Limb (tissue), 2 donors: ENCODE data around the gene TMEM74B.

ENCODE experiments used
- DNase-seq, 2 donors: peaks; one replicate each; pipeline ENCODE4 v3.0.0-alpha.2; 2016; ENCODE audit errors: extremely low spot score in 2 of 2

Gene TMEM74B

DNA sequence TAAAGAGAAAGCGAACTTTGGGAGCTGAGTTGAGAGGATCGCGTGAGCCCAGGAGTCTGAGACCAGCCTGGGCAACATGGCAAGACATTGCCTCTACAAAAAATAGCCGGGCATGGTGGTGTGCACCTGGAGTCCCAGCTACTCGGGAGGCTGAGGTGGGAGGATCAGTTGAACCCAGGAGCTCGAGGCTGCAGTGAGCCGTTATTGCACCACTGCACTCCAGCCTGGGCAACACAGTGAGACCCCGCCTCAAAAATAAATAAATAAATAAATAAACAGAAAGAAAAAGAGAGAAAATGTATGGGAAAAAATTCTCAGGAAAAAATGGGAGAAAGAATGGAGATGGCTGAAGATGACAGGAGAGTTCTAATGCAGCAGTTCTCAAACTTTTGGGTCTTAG, 21.0 kb upstream of the TMEM74B start:
- no peak for DNase-seq

DNA sequence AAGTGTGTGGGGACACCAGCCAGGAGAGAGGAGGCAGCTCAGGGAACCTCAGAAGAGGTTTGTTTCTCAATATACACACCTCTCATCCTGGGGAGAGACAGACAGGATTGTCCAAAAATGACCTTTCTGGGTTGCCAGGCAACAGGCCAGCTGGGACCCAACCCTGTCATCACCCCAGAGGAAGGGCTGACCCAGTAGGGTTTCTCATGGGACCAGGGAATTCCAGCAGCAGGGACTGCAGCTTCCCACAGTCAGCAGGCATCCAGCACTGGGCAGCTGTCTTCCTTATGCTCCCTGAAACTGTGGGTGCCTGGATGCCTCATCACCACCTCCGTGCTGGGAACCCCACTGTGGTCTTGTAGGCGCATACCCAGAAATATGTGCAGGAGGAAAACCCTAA, 19.8 kb upstream of the TMEM74B start:
- no peak for DNase-seq

DNA sequence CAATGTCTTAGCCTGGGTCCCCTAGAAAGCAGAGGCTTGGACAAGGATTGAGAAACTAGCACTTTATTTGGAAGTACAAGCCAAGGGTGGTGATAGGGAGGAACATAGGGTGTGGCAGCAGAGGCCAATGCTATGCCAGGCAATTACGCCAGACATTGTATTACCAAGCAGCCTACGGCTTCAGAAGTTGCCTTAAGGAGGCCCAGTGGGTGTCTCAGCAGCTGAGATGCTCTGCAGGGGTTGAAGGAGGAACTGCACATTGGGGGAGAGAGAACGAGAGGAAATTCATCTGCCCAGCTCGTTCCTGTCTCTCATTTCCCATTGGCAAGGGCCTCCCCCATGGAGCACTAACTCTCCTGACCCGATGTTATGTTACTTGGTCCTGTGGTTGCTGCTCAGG, 19.3 kb upstream of the TMEM74B start:
- DNase-seq: no peak

DNA sequence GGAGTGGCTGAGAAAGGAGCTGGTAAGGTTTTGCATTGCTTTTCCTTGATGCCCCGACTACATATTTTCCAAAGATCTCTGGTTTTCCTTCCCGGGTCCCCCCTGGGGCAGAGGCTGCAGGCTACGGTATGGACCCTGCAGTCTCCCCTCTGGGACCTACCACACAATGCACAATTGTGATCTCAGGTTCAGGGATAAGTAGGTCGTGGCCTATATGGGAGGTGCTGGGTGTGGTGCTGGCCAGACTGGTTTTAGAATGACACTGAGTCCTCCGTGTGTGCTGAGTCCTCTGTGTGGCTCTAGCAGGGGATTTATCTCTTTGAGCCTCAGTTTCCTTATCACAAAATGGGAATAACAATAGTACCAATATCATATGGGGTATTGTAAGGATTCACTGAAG, 18.8 kb upstream of the TMEM74B start:
- DNase-seq: no peak

DNA sequence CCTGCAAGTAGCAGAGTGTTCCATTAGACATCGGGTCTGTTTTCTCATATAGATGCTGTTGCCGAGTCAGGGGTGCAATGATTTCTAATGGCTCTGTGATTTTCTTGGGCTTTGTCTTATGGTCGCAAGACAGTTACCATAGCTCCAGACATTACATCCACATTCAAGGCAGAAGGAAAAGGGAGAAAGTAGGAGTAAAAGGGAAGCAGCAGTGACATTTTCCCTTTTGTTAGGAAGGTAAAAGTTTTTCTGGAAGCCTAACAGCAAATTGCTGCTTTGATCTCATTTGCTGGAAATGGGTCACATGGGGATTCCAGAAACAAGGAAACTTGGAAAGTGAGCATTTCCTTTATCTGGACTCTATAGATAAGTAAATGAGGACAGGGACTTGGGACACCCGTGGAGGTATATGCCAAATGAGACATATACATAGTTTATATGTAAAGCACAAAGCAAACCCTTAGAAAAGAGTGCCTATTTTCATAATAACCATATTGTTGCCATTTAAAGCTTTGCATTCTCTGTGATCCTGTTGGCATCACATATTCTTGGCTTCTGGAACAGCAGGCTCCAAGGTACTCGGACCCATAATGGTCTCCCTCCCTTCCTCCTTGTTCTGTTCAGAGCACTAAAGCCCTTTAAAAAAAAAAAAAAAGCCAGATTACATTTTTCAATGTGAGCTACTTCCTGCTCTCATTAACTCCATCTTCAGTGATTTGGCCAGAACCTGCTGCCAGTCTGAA, 18.2 kb upstream of the TMEM74B start, which contains the start of gene C20orf202:
C20orf202 (plus strand) TSS at position 693 of the 743 bp plus-strand sequence. CDS start 132 bp downstream, outside the sequence.
- DNase-seq: no peak

DNA sequence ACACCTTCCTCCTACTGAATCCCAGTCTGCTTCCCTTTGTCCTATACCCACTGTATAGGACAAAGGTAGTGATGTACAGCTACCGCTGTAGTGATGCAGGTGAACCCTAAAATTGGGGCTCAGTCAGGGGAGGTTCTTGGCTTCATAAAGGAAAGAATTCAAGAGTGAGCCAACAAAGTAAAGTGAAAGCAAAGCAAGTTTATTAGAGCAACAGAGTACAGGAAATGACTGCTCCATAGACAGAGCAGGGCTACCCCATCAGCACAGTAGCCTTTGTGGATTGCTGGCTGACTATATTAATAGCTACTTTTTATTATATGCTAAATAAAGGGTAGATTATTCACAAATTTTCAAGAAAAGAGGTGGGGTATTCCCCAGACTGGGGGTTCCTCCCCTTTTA, 15.2 kb upstream of the TMEM74B start:
- DNase-seq: no peak

DNA sequence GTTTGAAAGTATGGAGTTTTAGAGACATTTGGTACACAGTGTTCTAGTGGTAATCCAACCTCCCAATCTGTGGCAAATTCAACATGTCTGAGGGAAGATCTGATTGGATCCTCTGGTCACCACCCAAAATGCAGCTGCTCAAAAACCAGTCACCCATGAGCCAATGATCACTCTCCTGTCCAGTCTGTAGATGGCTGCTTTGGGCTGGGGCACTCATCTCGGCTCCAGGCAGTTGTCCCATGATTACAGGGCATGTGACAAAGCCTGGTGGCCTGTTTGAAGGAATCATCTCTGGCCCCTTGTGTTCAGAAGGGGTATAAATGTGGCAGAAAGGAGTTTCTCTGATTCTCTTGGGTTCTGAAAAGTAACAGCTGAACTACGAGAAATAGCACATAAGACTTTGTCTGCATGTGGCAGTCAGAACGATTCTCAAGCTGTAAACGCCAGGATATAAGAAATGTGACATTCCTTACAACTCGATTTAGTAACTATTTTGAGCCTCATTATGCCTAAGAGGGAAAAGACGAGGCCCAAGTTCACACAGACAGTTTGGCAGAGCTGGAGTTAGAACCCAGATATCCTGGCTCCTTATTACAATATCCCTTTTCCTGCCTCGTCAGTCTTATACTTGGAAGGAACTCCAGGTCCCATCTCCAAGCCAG, 14.6 kb upstream of the TMEM74B start:
- DNase-seq: no peak

DNA sequence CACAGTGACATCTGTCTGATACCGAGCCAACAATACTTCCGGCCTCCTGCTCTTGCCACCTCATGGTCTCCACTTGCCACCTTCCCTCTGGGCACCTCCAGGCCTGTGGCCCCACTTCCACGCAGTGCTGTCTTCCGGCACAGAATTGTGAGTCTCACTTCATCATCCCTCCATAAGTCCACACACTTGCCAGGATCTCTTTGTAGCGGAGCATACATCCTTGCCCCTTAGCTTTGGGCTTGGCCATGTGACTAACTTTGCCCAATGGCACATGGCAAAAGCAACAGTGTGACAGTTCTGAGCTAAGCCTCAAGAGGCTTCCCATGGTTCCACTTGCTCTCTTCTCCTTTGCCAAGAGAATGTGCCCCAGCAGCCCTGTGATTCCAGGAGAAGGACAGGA, 14.0 kb upstream of the TMEM74B start:
- DNase-seq: no peak

DNA sequence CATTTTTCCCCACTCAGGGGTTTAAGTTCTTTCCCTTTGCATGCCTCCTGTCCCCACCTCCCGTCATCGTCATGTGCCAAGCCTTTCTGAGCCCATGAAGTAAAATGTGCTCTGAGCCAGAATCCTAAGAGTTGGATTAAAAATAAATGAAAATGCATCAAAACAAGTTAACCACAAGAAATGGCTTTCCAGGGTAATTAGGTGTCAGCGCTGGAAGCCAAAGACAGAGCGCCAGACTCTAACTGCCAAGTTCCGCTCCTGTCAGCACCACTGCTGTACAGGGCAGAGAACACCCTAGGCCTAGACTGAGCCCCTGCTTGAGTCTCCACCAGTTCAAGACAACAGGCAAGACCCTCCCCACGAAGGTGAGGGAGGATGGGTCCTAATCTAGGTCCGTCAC, 13.0 kb upstream of the TMEM74B start:
- DNase-seq: no peak

DNA sequence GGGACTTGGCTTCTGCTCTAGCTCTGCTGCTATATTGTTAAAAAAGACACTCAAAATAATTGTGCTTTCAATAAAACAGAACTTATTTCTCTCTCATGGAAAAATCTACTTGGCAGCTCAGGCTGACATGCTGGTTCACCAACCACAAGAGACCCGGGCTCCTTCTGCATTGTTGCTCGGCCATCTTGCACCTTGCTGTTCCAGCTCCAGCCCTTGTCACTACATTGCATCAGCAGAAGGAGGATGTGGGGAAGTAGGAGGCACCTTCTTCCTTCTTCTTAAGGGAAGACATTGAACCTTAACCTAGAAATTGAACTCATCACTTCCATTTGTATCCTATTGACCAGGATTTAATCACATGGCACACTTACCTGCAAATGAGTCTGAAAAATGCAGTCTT, 11.9 kb upstream of the TMEM74B start:
- no peak for DNase-seq

DNA sequence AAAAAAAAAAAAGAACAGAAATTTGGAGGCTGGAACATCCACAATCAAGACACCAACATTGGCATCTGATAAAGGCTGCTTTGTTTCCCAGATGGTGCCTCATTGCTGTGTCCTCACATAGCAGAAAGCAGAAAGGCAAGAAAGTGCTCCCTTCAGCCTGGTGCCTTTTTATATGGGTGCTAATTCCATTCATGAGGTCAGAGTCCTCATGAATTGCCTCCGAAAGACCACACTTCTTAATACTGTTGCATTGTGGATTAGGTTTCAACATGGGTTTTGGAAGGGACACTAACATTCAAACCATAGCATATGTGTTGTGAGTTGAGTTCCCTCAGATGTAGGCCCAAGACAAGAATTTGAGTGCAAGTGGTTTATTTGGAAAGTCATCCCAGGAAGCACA, 10.4 kb upstream of the TMEM74B start:
- DNase-seq: no peak

DNA sequence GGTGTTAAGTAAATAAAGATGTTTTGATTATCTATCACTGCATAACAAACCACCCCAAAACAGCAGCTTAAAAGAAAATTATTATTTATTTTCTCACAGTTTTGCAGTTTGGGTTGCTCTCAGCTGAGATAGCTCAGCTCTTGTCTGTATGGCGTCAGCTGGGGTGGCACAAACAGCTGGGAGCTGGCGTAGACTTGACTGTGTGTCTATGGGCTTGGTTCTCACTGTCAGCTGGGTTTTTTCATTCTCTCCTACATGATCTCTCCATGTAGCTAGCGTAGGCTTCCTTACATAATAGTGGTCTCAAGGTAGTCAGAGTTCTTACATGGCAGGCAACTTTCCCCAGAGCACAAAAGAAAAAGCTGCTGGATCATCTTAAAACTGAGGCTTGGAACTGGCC, 6.5 kb upstream of the TMEM74B start:
- DNase-seq: no peak

DNA sequence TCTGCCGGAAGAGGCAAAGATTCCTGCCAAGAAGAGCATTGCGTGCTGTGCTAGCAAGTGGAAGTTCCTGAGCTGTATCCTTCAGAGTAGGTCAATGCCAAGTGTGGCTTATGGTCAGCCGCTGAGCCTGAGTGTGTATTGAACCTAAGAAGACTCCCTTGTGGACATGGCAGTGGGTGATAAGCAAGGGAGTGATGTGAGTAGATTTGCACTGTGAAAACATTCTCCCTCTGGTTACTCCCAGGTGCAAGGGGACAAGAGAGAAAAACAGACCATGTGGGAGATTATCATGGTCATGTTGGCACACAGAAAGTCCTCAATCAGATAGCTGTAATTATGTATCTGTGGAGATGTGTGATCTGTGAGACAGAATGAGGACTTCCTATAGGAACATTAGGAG, 6.1 kb upstream of the TMEM74B start:
- DNase-seq: no peak

DNA sequence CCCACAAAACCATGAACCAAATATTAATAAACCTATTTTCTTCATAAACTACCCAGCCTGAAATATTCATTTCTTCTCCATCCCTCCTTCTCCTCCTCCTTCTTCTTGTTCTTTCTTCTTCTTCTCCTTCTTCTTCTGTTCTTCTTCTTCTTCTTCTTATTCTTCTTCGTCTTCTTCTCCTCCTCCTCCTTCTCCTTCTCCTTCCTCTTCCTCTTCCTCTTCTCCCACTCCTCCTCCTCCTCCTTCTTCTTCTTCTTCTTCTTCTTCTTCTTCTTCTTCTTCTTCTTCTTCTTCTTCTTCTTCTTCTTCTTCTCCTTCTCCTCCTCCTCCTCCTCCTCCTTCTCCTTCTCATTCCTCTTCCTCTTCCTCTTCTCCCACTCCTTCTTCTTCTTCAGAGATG, 5.0 kb upstream of the TMEM74B start:
- no peak for DNase-seq

DNA sequence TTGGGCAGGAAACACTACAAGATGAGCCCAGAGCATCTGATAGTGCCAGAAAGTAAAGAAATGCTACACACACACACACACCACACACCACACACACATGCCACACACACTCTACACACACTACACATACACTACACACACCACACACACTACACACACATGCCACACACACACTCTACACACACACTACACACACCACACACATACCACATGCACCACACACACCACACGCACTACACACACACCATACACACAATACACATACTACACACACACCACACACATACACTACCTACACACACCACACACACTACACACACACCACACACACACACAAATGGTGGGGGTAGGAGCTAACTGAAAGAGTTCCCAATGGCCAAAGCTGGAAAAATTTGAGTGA, 3.6 kb upstream of the TMEM74B start:
- DNase-seq: no peak

DNA sequence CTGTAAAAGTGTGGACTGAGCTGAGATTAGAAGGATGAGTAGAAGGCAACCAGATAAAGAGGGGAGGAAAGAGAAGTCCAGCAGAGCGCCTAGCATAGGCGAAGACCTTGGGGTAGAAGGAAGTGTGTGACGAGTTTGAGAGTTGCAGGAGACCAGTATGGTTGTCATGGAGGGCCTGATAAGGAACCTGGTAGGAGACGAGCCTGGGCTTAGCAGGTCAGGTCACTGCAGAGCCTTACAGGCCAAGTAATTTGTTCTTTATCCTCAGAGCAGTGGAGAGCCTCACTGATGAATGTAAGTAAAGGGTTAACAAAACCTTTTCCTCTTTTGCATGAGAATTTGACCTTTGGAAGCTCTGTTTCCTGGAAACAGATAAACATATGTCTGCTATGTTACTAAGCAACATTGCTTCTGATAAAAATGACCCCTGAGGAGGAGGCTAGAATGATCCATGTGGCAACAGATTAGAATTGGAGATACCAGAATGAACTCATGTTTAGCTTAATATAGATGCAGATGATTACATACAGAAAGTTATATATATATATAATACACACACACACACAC, 2.9 kb upstream of the TMEM74B start:
- no peak for DNase-seq

DNA sequence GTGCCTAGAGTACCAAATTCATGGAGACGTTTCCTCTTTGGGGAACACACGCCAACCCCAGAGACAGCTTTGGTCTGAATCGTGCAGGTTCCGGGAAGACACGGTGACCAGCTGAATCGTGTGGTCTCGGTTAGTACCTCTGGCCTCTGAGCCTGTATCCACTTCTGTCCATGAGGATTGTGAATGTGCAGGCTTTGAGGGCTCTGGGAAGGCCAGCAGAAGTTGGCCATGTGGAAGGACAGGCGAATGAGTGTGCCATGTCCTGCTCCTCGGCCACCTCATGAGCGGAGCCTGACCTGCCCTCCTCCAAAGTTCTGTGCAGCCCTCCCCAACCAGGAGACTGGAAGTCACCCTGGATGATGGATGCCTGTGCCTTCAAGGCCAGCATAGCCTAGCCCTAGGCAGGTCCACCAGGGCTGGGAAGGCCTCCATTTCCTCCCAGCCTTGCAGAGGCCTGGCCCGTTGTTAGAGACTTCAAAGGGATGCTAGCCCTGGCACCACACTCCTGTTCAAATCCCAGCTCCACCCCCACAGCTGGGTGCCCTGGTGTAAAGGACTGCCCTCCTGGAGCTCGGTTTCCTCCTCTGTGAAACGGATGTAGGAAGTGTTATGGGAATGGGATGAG, 1.7 kb upstream of the TMEM74B start:
- no peak for DNase-seq

DNA sequence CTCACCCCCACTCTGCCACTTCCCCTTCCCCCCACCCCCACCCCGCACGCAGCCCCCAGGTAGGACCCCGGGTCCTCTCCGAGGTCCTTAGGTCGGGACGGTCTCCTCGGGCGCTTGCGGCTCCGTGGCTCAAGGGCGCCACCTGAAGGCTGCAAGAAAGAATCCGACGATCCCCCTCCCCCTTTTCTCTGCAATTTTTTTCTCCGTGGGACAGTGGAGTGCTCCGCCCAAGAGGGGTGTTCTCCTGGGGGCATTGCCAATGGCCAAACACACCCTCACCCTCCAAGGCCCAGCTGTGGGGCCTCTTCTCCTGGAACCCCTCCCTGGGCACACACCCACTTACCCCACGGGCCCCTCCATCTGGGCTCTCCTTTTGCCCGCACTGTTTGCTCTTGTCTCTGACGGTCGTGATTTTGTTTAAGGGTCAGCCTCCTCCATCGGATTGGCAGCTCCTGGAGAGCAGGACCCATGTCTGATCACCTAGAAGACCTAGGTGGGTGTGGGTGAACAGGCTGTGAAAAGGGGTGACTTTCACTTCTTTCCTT, 1.1 kb upstream of the TMEM74B start:
- peak; percentile 19 to 61 for DNase-seq

DNA sequence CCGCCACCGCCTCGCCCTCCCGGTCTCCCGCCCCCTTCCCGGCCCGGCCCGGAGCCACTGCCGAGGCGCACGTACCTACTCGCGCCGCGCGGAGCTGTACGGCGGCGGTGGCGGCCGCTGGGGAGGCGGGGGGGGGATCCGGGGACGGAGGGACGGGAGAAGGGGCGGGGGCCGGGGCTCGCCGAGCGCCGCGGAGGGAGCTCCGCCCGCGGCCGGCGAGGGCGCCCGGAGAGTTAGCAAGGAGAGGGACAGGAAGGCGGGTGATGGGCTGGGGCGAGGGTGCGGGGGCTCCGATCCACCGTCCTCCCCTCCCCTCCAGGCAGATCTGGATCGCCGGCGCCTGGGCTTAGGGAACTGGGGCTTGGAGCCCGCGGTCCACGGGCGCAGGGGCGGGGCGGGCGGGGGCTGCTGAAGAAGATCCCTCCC, 548 bp upstream of the TMEM74B start:
- peak in 1 of 2 donors; percentile 47 for DNase-seq

DNA sequence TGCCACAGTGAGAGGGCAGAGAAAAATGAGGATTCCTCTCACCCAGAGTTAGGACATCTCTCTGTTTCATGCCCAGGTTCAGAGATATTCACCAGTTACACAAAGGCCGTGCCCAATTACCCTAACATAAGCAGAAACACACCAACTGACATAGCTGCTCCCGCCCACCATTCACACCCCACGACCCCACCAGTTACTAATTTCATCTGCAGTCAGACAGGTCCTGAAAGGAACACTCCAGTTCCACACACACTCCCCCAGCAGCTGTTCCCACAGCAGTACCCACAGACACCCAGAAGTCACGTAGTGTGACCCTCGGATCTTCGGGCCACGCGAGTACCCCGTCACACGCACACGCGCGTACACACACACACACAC, 532 bp downstream of the TMEM74B start:
- no peak for DNase-seq

DNA sequence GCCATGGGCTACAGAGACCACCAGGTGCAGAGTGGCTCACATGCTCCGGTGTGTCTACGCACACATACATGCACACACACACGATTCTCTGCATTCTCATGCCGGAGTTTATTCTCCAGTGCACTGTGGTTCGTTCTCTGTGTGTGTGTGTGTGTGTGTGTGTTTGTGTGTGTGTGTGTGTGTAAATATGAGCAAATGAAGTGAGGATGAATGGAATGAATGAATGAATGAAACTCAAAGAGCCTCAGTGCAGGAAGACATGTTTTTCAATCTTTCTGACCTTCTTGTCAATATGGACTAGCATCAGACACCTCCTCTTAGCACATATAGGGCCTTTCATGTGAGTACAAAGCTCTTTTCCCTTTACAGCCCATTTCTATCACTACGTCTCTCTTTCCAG, 1.6 kb downstream of the TMEM74B start:
- DNase-seq: no peak

DNA sequence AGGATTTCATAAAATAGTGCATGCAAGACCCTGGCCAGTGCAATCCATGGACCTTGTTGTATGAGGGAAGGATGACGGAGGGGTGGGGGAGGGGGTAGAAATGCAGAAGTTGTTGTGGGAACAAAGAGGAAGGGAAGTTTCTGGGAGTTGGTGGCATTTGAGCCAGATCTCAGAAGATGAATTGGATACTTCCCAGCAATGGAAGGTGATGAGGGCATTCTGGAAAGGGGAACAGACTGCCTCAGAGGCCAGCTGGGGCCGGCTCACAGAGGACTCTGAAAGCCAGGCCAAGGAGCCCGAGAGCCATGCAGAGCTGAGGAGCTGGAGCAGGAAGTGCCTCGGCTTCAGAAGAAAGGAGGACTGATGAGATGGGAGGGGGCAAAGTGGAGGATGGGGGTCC, 2.7 kb downstream of the TMEM74B start:
- DNase-seq: no peak
